Activated CD4-positive, CD25-positive, alpha-beta regulatory T cell treated with anti-CD3 and anti-CD28 coated beads, Interleukin-2, amount 50 U/mL, for 24 hours (primary cell): ENCODE data around the gene GATA5.
"Not testable (repeated sequence)": the region's sequence is repeated elsewhere in the genome, so short reads cannot be mapped to it uniquely, and the experiment has no call there.

ENCODE experiments used
- ATAC-seq, 2 donors: fragments of 150-1000 bp; cut with Tn5 transposase; one replicate each; pipeline ENCODE4 v1.10.0; 2021; ENCODE audit warnings: mild to moderate bottlenecking in 1 of 2, moderate library complexity in 1 of 2

GATA5 gene

GRCh38 chr20:62503401-62504178, 27.8 kb upstream of the GATA5 start:
- ATAC-seq: no peak

- no peak for ATAC-seq
Observed at GRCh38 chr20:62502496-62503095, 26.8 kb upstream of the GATA5 start.

GRCh38 chr20:62501801-62502495, 26.2 kb upstream of the GATA5 start:
- ATAC-seq: peak; percentile 98

GRCh38 chr20:62500237-62500864, 24.6 kb upstream of the GATA5 start:
- peak; percentile 4 to 6 for ATAC-seq

- ATAC-seq: no peak
Observed at GRCh38 chr20:62499758-62500236, 24.0 kb upstream of the GATA5 start.

GRCh38 chr20:62498874-62499273, 23.1 kb upstream of the GATA5 start:
- no peak for ATAC-seq

- peak in 1 of 2 donors; percentile 19 for ATAC-seq
Observed at GRCh38 chr20:62496568-62497218, 20.9 kb upstream of the GATA5 start.

- ATAC-seq: no peak
Observed at GRCh38 chr20:62495749-62496567, 20.2 kb upstream of the GATA5 start.

GRCh38 chr20:62494980-62495748, 19.4 kb upstream of the GATA5 start:
- no peak for ATAC-seq

- no peak for ATAC-seq
Observed at GRCh38 chr20:62494537-62494936, 18.7 kb upstream of the GATA5 start.

GRCh38 chr20:62493886-62494285, 18.1 kb upstream of the GATA5 start:
- no peak for ATAC-seq

GRCh38 chr20:62493253-62493885, 17.6 kb upstream of the GATA5 start:
- ATAC-seq: no peak

- no peak for ATAC-seq
Observed at GRCh38 chr20:62492711-62493110, 16.9 kb upstream of the GATA5 start.

- not testable (repeated sequence) for ATAC-seq
Observed at GRCh38 chr20:62490783-62491182, 15.0 kb upstream of the GATA5 start.

- peak in 1 of 2 donors; percentile 18 for ATAC-seq
Observed at GRCh38 chr20:62489932-62490263, 14.1 kb upstream of the GATA5 start.

- ATAC-seq: peak in 1 of 2 donors; percentile 33
Observed at GRCh38 chr20:62489186-62489931, 13.6 kb upstream of the GATA5 start.

- ATAC-seq: no peak
Observed at GRCh38 chr20:62488470-62488869, 12.7 kb upstream of the GATA5 start.

- no peak for ATAC-seq
Observed at GRCh38 chr20:62487561-62488354, 12.0 kb upstream of the GATA5 start.

GRCh38 chr20:62487118-62487517, 11.3 kb upstream of the GATA5 start:
- ATAC-seq: no peak
